ENCODE data around the gene RS1.

Gene RS1

DNA sequence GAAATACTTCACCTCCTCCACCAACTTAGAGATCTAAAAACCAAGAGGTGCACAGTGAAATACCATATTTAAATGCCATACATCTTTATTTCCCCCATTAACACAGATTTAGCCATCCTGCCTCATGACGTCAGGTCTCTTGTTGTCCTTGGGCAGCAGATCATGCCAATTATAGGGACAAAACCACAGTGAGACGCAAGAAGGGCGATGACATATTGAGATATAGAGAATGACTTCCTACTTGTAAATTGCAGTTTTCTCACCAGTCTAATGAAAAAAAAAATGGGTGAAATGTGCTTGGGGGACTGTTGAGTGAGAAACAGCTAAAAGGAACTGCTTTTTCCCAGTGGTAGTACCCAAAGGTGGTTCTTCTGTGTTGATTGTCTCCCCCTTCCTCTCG lies 24.3 kb downstream of the RS1 start:
- H3K4me2 ChIP-seq (ENCODE audit: low read length): no peak overlapping the region
- H3K9me3 ChIP-seq (ENCODE audit: control insufficient read depth, low read length): no peaks in the 10 kb centered on the region
- H3K4me1 ChIP-seq: no peaks in the 10 kb centered on the region
- H2AFZ ChIP-seq: no peak overlapping the region
- H3K79me2 ChIP-seq: no peaks in the 10 kb centered on the region
- H3K27ac ChIP-seq: no peak overlapping the region
- TF ChIP-seq, protein P1, sequence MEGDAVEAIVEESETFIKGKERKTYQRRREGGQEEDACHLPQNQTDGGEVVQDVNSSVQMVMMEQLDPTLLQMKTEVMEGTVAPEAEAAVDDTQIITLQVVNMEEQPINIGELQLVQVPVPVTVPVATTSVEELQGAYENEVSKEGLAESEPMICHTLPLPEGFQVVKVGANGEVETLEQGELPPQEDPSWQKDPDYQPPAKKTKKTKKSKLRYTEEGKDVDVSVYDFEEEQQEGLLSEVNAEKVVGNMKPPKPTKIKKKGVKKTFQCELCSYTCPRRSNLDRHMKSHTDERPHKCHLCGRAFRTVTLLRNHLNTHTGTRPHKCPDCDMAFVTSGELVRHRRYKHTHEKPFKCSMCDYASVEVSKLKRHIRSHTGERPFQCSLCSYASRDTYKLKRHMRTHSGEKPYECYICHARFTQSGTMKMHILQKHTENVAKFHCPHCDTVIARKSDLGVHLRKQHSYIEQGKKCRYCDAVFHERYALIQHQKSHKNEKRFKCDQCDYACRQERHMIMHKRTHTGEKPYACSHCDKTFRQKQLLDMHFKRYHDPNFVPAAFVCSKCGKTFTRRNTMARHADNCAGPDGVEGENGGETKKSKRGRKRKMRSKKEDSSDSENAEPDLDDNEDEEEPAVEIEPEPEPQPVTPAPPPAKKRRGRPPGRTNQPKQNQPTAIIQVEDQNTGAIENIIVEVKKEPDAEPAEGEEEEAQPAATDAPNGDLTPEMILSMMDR (IDR thresholded peaks at IDR 0.05): no peak
- H3K4me3 ChIP-seq (ENCODE audit: low read depth, low read length): no peak overlapping the region
- no peak overlapping the region for H3K9ac ChIP-seq
- H3K36me3 ChIP-seq (ENCODE audit: control insufficient read depth, insufficient read depth, low read length): no peaks in the 10 kb centered on the region
- no peaks in the 10 kb centered on the region for H3K27me3 ChIP-seq (ENCODE audit: control insufficient read depth, insufficient read depth, low read length)

DNA sequence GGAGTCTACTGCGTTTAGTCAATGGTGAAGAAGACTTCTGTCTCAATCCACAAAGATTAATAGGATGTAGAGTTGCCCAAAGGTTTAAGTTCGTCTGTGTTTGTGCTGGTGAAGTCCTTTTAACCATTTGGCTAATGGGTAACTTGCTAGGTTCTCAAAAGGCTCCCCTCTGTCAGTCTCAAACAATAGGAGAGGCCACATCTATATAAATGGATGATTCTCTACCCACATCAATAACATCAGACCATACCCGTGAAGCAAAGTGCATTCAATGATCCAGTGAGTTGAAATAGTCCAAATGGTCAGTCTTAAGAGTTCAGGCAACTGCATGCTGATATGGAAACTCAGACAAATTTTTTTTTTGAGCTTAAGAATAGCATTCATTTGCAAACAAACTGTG lies 28.1 kb downstream of the RS1 start:
- Histone ChIP-seq H3K4me2 (ENCODE audit: low read length) (no peak overlapping the region), H3K9ac (no peak overlapping the region), H3K9me3 (ENCODE audit: control insufficient read depth, low read length) (no peaks in the 10 kb centered on the region), H3K4me1 (no peaks in the 10 kb centered on the region), H3K27ac (no peak overlapping the region), H3K27me3 (ENCODE audit: control insufficient read depth, insufficient read depth, low read length) (no peaks in the 10 kb centered on the region), H3K79me2 (no peaks in the 10 kb centered on the region), H3K36me3 (ENCODE audit: control insufficient read depth, insufficient read depth, low read length) (no peaks in the 10 kb centered on the region), H3K4me3 (ENCODE audit: low read depth, low read length) (no peak overlapping the region), H2AFZ (no peak overlapping the region)
- TF ChIP-seq, protein P1 (IDR thresholded peaks at IDR 0.05): no peak

DNA sequence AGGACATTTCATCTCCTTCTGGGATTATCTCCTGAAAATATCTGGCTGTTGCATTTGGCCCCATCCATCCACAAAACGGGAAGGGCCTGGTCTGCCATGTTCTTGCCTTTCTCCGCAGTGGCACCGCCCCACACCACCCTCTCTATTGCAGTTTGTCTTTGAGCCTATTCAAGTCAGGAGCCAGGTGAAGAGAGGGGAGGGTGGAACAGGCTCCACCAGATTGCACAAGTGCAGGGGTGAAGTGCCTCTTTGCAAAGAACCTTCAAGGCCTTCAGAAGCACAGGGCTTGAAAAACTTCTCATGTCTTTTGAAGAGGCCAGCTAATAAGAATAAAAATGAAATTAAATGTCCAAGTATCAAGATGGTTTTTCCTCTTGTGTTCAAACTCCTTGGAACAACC lies 28.7 kb downstream of the RS1 start:
- H3K79me2 ChIP-seq: no peaks in the 10 kb centered on the region
- no peaks in the 10 kb centered on the region for H3K27me3 ChIP-seq (ENCODE audit: control insufficient read depth, insufficient read depth, low read length)
- TF ChIP-seq, protein P1 (IDR thresholded peaks at IDR 0.05): no peak
- no peak overlapping the region for H3K9ac ChIP-seq
- no peaks in the 10 kb centered on the region for H3K9me3 ChIP-seq (ENCODE audit: control insufficient read depth, low read length)
- no peak overlapping the region for H2AFZ ChIP-seq
- no peaks in the 10 kb centered on the region for H3K36me3 ChIP-seq (ENCODE audit: control insufficient read depth, insufficient read depth, low read length)
- no peak overlapping the region for H3K4me2 ChIP-seq (ENCODE audit: low read length)
- H3K27ac ChIP-seq: no peak overlapping the region
- no peaks in the 10 kb centered on the region for H3K4me1 ChIP-seq
- no peak overlapping the region for H3K4me3 ChIP-seq (ENCODE audit: low read depth, low read length)

DNA sequence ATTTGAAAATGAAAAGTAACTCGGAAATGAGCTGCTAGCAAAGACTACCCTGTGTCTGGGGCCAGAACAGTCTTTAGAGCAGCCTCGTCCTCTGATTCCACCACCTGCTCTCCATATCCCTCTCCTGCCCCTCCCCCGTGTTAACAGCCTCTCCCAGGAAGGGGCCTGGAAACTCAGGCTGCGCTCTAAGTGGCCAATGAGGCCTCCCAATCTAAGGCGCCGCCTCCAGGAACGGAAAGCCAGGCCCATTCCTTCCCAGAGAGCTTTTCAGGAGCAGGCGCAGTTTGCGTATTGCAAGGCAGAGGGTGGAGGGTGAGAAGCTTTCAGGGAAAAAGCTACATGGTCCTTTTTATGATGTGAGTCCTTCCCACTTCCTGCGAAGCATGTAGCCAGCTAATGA lies 31.2 kb downstream of the RS1 start:
- Histone ChIP-seq H3K4me1 (no peaks in the 10 kb centered on the region), H3K4me2 (ENCODE audit: low read length) (no peak overlapping the region), H3K9ac (no peak overlapping the region), H3K27ac (no peak overlapping the region), H3K4me3 (ENCODE audit: low read depth, low read length) (no peak overlapping the region), H3K9me3 (ENCODE audit: control insufficient read depth, low read length) (no peaks in the 10 kb centered on the region), H3K27me3 (ENCODE audit: control insufficient read depth, insufficient read depth, low read length) (no peaks in the 10 kb centered on the region), H2AFZ (no peak overlapping the region), H3K79me2 (no peaks in the 10 kb centered on the region), H3K36me3 (ENCODE audit: control insufficient read depth, insufficient read depth, low read length) (no peaks in the 10 kb centered on the region)
- TF ChIP-seq, protein P1 (IDR thresholded peaks at IDR 0.05): no peak

DNA sequence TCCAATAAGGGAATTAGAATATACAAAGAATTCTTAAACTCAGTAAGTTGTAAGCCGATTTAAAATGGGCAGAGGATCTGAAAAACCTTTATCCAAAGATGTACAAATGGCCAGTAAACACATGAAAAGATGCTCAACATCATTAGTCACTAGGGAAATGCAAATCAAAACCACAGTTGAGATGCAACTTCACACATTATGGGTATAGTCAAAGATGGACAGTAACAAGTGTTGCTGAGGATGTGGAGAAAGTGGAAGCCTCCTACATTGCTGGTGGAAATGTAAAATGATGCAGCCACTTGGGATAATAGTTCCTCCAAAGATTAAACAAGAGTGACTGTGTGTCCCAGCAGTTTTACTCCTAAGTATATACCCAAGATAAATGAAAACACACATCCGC lies 32.6 kb downstream of the RS1 start:
- H3K27ac ChIP-seq: no peak overlapping the region

More for the DNA sequence above, 32.6 kb downstream of the RS1 start:
- Histone ChIP-seq H3K79me2 (no peaks in the 10 kb centered on the region), H3K4me1 (no peaks in the 10 kb centered on the region), H3K9ac (no peak overlapping the region), H3K4me2 (ENCODE audit: low read length) (no peak overlapping the region), H3K4me3 (ENCODE audit: low read depth, low read length) (no peak overlapping the region), H2AFZ (no peak overlapping the region), H3K9me3 (ENCODE audit: control insufficient read depth, low read length) (no peaks in the 10 kb centered on the region), H3K27me3 (ENCODE audit: control insufficient read depth, insufficient read depth, low read length) (no peaks in the 10 kb centered on the region), H3K36me3 (ENCODE audit: control insufficient read depth, insufficient read depth, low read length) (no peaks in the 10 kb centered on the region)
- TF ChIP-seq, protein P1 (IDR thresholded peaks at IDR 0.05): no peak
